BJ (cell line): ENCODE data around the gene PFAS. TPM values are rescaled to one million over a fixed set of nuclear protein-coding genes. Genes with fewer than 3 reads are reported as not detected.
A peak's percentile ranks its signal among the peaks of the same experiment; 100 is the strongest.

Experiments
- CTCF ChIA-PET: fragments of 350-600 bp; formaldehyde crosslinking; extraction: SDS; loops from one replicate; lab custom pipeline; 2021; ENCODE audit warnings: antibody characterized with exemption, inconsistent platforms; lab: Yijun Ruan, JAX
- POLR2A ChIA-PET: fragments of 300-600 bp; sonication (Branson Sonifier 250); formaldehyde crosslinking; extraction: SDS; loops from one replicate; lab custom pipeline; 2021; ENCODE audit warnings: antibody characterized with exemption; lab: Charles Lee
- DNase-seq: peaks from one replicate; pipeline ENCODE4 v3.0.0-alpha.2; 2011; ENCODE audit warnings: low read depth
- H3K27me3 ChIP-seq: 2 replicates; pipeline ENCODE4 v1.6.0; 2011; ENCODE audit warnings: low read length; ENCODE audit not compliant: control insufficient read depth, insufficient read depth
- H3K36me3 ChIP-seq: 2 replicates; pipeline ENCODE4 v1.5.1; 2011; ENCODE audit warnings: low read length; ENCODE audit not compliant: control insufficient read depth, insufficient read depth
- H3K4me3 ChIP-seq: 2 replicates; pipeline ENCODE4 v1.5.1; 2011; ENCODE audit warnings: low read depth, mild to moderate bottlenecking, control low read depth, low read length
- CTCF ChIP-seq: IDR thresholded peaks from 2 replicates; pipeline ENCODE4 v1.5.1; 2011; ENCODE audit warnings: low read depth, mild to moderate bottlenecking, control low read depth, inconsistent platforms, low read length, moderate library complexity; ENCODE audit not compliant: insufficient read depth
- polyA plus RNA-seq: library from polyadenylated mRNA; depleted of rRNA; stranded (reverse); fragments of >200 nt; gene quantifications from 2 replicates; pipeline ENCODE4 v1.2.3, GENCODE V29; 2011

PFAS gene
- polyA plus RNA-seq, 1 experiment: 15.6 TPM

- Histone ChIP-seq H3K4me3 (no peak overlapping the region), H3K27me3 (no peaks in the 10 kb centered on the region), H3K36me3 (no peaks in the 10 kb centered on the region; the same call in 1 of the 2 replicates)
- DNase-seq: no peak
- ChIA-PET CTCF (no interaction called here), POLR2A (no interaction called here)
- no peak for TF ChIP-seq CTCF
Measured at GRCh38 chr17:8290043-8290442, 41.0 kb downstream of the PFAS start.

- no peaks in the 10 kb centered on the region; the same call in 1 of the 2 replicates for H3K36me3 ChIP-seq
- CTCF ChIA-PET: no interaction called here
- no peak for DNase-seq
- POLR2A ChIA-PET: interaction anchor here (0.6 kb wide), 1 partner anchor 20 kb away, joined by 9 read pairs; no protein-coding TSS in a partner anchor
- TF ChIP-seq CTCF: no peak
- H3K27me3 ChIP-seq: no peaks in the 10 kb centered on the region
- no peak overlapping the region for H3K4me3 ChIP-seq
Measured at GRCh38 chr17:8292639-8293395, 43.7 kb downstream of the PFAS start.

- TF ChIP-seq CTCF: no peak
- ChIA-PET POLR2A (no interaction called here), CTCF (interaction anchor here (1.8 kb wide), 1 partner anchor 201 kb away, joined by 4 read pairs; no protein-coding TSS in a partner anchor)
- no peak overlapping the region for H3K4me3 ChIP-seq
- H3K27me3 ChIP-seq: no peaks in the 10 kb centered on the region
- H3K36me3 ChIP-seq: no peaks in the 10 kb centered on the region; the same call in 1 of the 2 replicates
- DNase-seq: no peak
Measured at GRCh38 chr17:8294361-8294760, 45.3 kb downstream of the PFAS start.

- TF ChIP-seq CTCF: no peak
- DNase-seq: no peak
- ChIA-PET POLR2A (interaction anchor here (0.7 kb wide), 1 partner anchor 31 kb away, joined by 11 read pairs; no protein-coding TSS in a partner anchor), CTCF (interaction anchor here (0.6 to 1.8 kb wide), 6 partner anchors 10 to 235 kb away, joined by 3 to 6 read pairs (median 4); no protein-coding TSS in a partner anchor)
- no peaks in the 10 kb centered on the region for H3K27me3 ChIP-seq
- H3K36me3 ChIP-seq: no peaks in the 10 kb centered on the region
- peak overlapping the region; percentile 53 for H3K4me3 ChIP-seq
Measured at GRCh38 chr17:8294814-8295316, 45.8 kb downstream of the PFAS start.

- POLR2A ChIA-PET: no interaction called here
- CTCF ChIA-PET: interaction anchor here (0.7 to 2.1 kb wide), 15 partner anchors 11 to 240 kb away, joined by 3 to 14 read pairs (median 4); partner anchors contain the start of genes CTC1, KRABD2 and RANGRF
- Histone ChIP-seq H3K36me3 (no peaks in the 10 kb centered on the region), H3K27me3 (no peaks in the 10 kb centered on the region), H3K4me3 (no peak overlapping the region)
- DNase-seq: no peak
- no peak for TF ChIP-seq CTCF
Measured at GRCh38 chr17:8300226-8300625, 51.1 kb downstream of the PFAS start.
